B cell (primary cell): Measurements from ENCODE around the gene EGLN2. TPM values are rescaled to one million over a fixed set of nuclear protein-coding genes. Genes with fewer than 3 reads are reported as not detected.
A peak's percentile ranks its signal among the peaks of the same experiment; 100 is the strongest.

Experiments used
- ATAC-seq: fragments of 200-7000 bp; cut with Tn5 transposase; one replicate; pipeline ENCODE4 v1.10.0; 2021; ENCODE audit warnings: low read depth, mild to moderate bottlenecking, moderate number of reproducible peaks, moderate library complexity
- CTCF ChIA-PET: fragments of 350-600 bp; sonication (Branson Sonifier 250); formaldehyde crosslinking; loops from one replicate; lab custom pipeline; 2021; ENCODE audit warnings: antibody characterized with exemption, inconsistent platforms; lab: Charles Lee
- POLR2A ChIA-PET: fragments of 350-600 bp; sonication (Branson Sonifier 250); formaldehyde crosslinking; loops from one replicate; lab custom pipeline; 2021; ENCODE audit warnings: antibody characterized with exemption; lab: Charles Lee
- DNase-seq: peaks from one replicate; pipeline ENCODE4 v3.0.0; 2013
- H2AFZ ChIP-seq: 2 replicates; pipeline ENCODE4 v1.6.1; 2012; ENCODE audit warnings: mild to moderate bottlenecking, low read depth, low read length; ENCODE audit not compliant: insufficient read depth, poor library complexity, severe bottlenecking
- H3K27ac ChIP-seq, 2 donors: 1 replicate in 1 of 2; 2 replicates in 1 of 2; pipeline ENCODE4 v1.5.1; 2012 to 2013; ENCODE audit warnings: low read length in 2 of 2, mild to moderate bottlenecking in 2 of 2, moderate library complexity in 1 of 2
- H3K27me3 ChIP-seq, 4 experiments: fragments of 200-600 bp in 1 of 4; sonication (generic) in 1 of 4; replicated peaks in 1 of 4; 1 replicate in 2 of 4; 2 replicates in 2 of 4; pipeline versions ENCODE4 v1.6.1 to v1.7.0; 2013 to 2016; ENCODE audit warnings: low read length in 3 of 4, mild to moderate bottlenecking in 2 of 4, mixed read lengths in 1 of 4, moderate library complexity in 1 of 4; ENCODE audit not compliant: insufficient read depth in 4 of 4, control insufficient read depth in 3 of 4; ENCODE audit errors: control extremely low read depth in 1 of 4
- H3K36me3 ChIP-seq, 2 experiments: replicated peaks in 1 of 2; 1 replicate in 1 of 2; 2 replicates in 1 of 2; pipeline versions ENCODE4 v1.6.1 to v1.7.1; 2013; ENCODE audit warnings: low read length in 1 of 2; ENCODE audit not compliant: insufficient read depth in 2 of 2, control insufficient read depth in 1 of 2; ENCODE audit errors: control extremely low read depth in 1 of 2, extremely low read depth in 1 of 2
- H3K4me1 ChIP-seq, 2 donors: fragments of 200-600 bp in 1 of 2; sonication (generic) in 1 of 2; 1 replicate in 1 of 2; 2 replicates in 1 of 2; pipeline versions ENCODE4 v1.5.1 to v1.6.1; 2013 to 2017; ENCODE audit warnings: low read length in 2 of 2; ENCODE audit not compliant: control insufficient read depth in 2 of 2, insufficient read depth in 2 of 2
- H3K4me2 ChIP-seq: replicated peaks from 2 replicates; pipeline ENCODE3; 2012; ENCODE audit warnings: mild to moderate bottlenecking, low read depth, low read length; ENCODE audit not compliant: poor library complexity, severe bottlenecking
- H3K4me3 ChIP-seq, 5 experiments: fragments of 200-600 bp in 1 of 5; sonication (generic) in 1 of 5; 1 replicate in 3 of 5; 2 replicates in 2 of 5; pipeline versions ENCODE4 v1.5.1 to v1.7.0; 2011 to 2016; ENCODE audit warnings: low read length in 4 of 5, mild to moderate bottlenecking in 4 of 5, low read depth in 2 of 5, control low read depth in 1 of 5, moderate library complexity in 1 of 5; ENCODE audit not compliant: insufficient read depth in 1 of 5; ENCODE audit errors: control extremely low read depth in 1 of 5, extremely low read depth in 1 of 5
- H3K79me2 ChIP-seq: fragments of 200-600 bp; sonication (generic); one replicate; pipeline ENCODE4 v1.6.0; 2016; ENCODE audit warnings: low read length; ENCODE audit not compliant: control insufficient read depth, insufficient read depth
- H3K9ac ChIP-seq: fragments of 200-600 bp; sonication (generic); 2 replicates; pipeline ENCODE4 v1.6.1; 2017; ENCODE audit warnings: mild to moderate bottlenecking, low read length, moderate library complexity
- H3K9me3 ChIP-seq, 3 donors: one replicate each; pipeline versions ENCODE4 v1.6.1 to v1.7.1; 2013; ENCODE audit warnings: low read length in 2 of 3; ENCODE audit not compliant: control insufficient read depth in 2 of 3, insufficient read depth in 1 of 3; ENCODE audit errors: control extremely low read depth in 1 of 3
- H4K20me1 ChIP-seq: 2 replicates; pipeline ENCODE4 v1.6.0; 2012; ENCODE audit warnings: mild to moderate bottlenecking, low read length; ENCODE audit not compliant: insufficient read depth, control insufficient read depth, poor library complexity, severe bottlenecking
- H3K27ac Mint-ChIP-seq: one replicate; pipeline ENCODE4 v1.8.0; 2021; ENCODE audit warnings: mixed read lengths
- H3K27me3 Mint-ChIP-seq: one replicate; pipeline ENCODE4 v1.8.0; 2021; ENCODE audit warnings: mixed read lengths
- H3K4me1 Mint-ChIP-seq: one replicate; pipeline ENCODE4 v1.8.0; 2021; ENCODE audit warnings: mixed read lengths
- H3K4me3 Mint-ChIP-seq: one replicate; pipeline ENCODE4 v1.8.0; 2021; ENCODE audit warnings: mixed read lengths
- H3K9me3 Mint-ChIP-seq: one replicate; pipeline ENCODE4 v1.8.0; 2022; ENCODE audit warnings: mixed read lengths; ENCODE audit not compliant: insufficient read depth
- EZH2 ChIP-seq: IDR thresholded peaks from 2 replicates; pipeline ENCODE4 v1.6.1; 2012; ENCODE audit warnings: borderline replicate concordance, low read depth, mild to moderate bottlenecking, moderate library complexity, low read length; ENCODE audit not compliant: insufficient read depth, poor library complexity, severe bottlenecking
- WGBS: methylation state at CpG from one replicate; pipeline ENCODE4 v1.1.5; 2013; ENCODE audit warnings: missing lambda C conversion rate; ENCODE audit not compliant: insufficient coverage; 5-methylcytosine and 5-hydroxymethylcytosine counted together
- intact Hi-C: fragments of 100-400 bp; cut with micrococcal nuclease; formaldehyde crosslinking; loops from one replicate; pipeline ENCODE4 v1.10.0; 2022
- polyA plus RNA-seq: library from polyadenylated mRNA; depleted of rRNA; stranded (reverse); fragments of >200 nt; gene quantifications from 2 replicates; pipeline ENCODE4 v1.2.3, GENCODE V29; 2012
- total RNA-seq, 2 donors: library from RNA; stranded (reverse); fragments of 120-200 nt in 1 of 2; gene quantifications; 1 replicate in 1 of 2; 2 replicates in 1 of 2; pipeline versions ENCODE4 v1.2.3 to v1.2.4, GENCODE V29; 2013 to 2022
- TF ChIP-seq, protein P1 (sequence below): fragments of 200-600 bp; IDR thresholded peaks from one replicate; pipeline ENCODE4 v1.8.0; 2022; ENCODE audit warnings: antibody characterized with exemption, mild to moderate bottlenecking

EGLN2 gene
- total and polyA plus RNA-seq, 2 donors (not counting 1 experiment from before 2014, with no cell fraction given), result 130 to 178 TPM

DNA sequence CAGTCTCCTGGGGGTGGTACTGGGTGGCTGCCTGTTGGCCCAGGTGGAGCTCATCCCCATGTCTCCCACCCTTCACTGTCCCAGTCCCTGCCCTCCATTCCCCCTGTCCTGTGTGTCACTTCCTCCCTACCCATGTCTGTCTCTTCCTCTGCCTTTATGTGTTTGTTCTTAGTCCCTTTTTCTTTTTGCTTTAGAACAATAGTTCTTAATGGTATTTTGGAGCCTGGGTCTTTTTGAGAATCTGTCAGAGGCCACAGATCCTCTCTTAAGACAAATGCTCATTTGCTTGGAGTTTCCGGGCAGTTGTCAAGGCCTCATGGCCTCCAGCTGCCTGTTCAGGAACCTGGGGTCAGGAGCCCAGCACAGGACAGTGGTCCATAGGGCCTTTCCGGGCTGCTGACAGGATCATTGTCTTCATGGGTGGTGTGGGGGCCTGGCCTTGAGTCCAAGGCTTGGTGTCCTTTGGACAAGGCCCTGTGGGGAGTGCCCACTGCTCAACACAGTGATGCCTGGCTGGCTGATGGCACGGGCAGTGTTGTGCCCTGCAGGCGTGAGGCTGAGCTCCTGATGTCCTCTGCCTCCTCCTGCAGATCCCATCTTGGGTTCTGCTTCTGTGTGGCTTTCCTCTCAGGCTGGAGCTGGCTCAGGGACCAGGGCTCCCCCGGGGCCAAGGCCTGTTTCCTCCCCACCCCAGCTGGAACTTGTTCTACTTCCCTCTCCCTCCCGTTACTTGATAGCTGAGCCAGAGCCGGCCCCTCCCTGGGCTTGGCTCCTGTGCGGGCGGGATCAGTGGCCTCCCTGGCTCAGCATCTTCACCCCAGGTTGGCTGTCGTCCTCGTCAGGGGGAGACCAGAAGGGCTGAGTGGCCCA, 3.5 kb downstream of the EGLN2 start:
- H3K9me3 Mint-ChIP-seq, result no peaks in the 10 kb centered on the region
- TF ChIP-seq, protein P1, sequence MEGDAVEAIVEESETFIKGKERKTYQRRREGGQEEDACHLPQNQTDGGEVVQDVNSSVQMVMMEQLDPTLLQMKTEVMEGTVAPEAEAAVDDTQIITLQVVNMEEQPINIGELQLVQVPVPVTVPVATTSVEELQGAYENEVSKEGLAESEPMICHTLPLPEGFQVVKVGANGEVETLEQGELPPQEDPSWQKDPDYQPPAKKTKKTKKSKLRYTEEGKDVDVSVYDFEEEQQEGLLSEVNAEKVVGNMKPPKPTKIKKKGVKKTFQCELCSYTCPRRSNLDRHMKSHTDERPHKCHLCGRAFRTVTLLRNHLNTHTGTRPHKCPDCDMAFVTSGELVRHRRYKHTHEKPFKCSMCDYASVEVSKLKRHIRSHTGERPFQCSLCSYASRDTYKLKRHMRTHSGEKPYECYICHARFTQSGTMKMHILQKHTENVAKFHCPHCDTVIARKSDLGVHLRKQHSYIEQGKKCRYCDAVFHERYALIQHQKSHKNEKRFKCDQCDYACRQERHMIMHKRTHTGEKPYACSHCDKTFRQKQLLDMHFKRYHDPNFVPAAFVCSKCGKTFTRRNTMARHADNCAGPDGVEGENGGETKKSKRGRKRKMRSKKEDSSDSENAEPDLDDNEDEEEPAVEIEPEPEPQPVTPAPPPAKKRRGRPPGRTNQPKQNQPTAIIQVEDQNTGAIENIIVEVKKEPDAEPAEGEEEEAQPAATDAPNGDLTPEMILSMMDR, result no peak
- TF ChIP-seq EZH2, result no peak
- ATAC-seq (no peak), DNase-seq (peak; percentile 45)
- intact Hi-C loops, result no loop called here
- H3K27ac Mint-ChIP-seq, result peak overlapping the region; percentile 95
- ChIA-PET CTCF (interaction anchor here (1.2 to 4.8 kb wide), 3 partner anchors 17 to 50 kb away, joined by 5 to 39 read pairs (median 8); partner anchors contain the start of gene RAB4B), POLR2A (interaction anchor here (0.6 to 2.0 kb wide), 2 partner anchors 25 to 745 kb away, joined by 4 to 11 read pairs; partner anchors contain the start of gene RAB4B)
- Histone ChIP-seq H3K27me3 (no peaks in the 10 kb centered on the region), H3K36me3 (peaks cover 0 to 66% of the 10 kb centered on the region in 2 experiments), H3K27ac (peak overlapping the region; percentile 74 to 86), H4K20me1 (peaks cover 77% of the 10 kb centered on the region), H3K4me1 (peaks cover 81 to 85% of the 10 kb centered on the region in 2 donors), H3K4me3 (peak overlapping the region in 3 of 5 experiments; percentile 5 to 34 (median 28)), H3K4me2 (peak overlapping the region; percentile 93), H3K9me3 (no peaks in the 10 kb centered on the region), H3K79me2 (peaks cover 85% of the 10 kb centered on the region), H2AFZ (no peak overlapping the region), H3K9ac (peak overlapping the region; percentile 49)
- no peaks in the 10 kb centered on the region for H3K27me3 Mint-ChIP-seq
- 39% methylated on average over 10 of the region's 11 CpGs for WGBS
- H3K4me3 Mint-ChIP-seq, result peak overlapping the region; percentile 74
- peaks cover 84% of the 10 kb centered on the region for H3K4me1 Mint-ChIP-seq
